Keratinocyte (primary cell): ENCODE measurements around the gene PYROXD2.

ENCODE experiments used
- CTCF ChIP-seq, 3 experiments: IDR thresholded peaks in 1 of 3; conservative IDR thresholded peaks in 1 of 3; optimal IDR thresholded peaks in 1 of 3; 2 replicates in 2 of 3; 3 replicates in 1 of 3; pipeline versions ENCODE3 to v1.5.1; 2011; ENCODE audit warnings: low read length in 3 of 3, mild to moderate bottlenecking in 3 of 3, moderate library complexity in 2 of 3, control low read depth in 1 of 3, inconsistent platforms in 1 of 3; ENCODE audit not compliant: insufficient read depth in 2 of 3; ENCODE audit errors: extremely low read depth in 1 of 3
- EZH2 ChIP-seq: IDR thresholded peaks from one replicate; pipeline ENCODE4 v1.6.1; 2012; ENCODE audit warnings: inconsistent platforms, mild to moderate bottlenecking, low read length, moderate library complexity

- TF ChIP-seq CTCF (optimal IDR thresholded peaks at IDR 0.05 in 1 of 3, IDR thresholded peaks at IDR 0.05 in 1 of 3, conservative IDR thresholded peaks at IDR 0.05 in 1 of 3; ENCODE audit: extremely low read depth in 1 of 3, insufficient read depth in 2 of 3, low read length in 3 of 3) (no peak), EZH2 (no peak)
Measured at GRCh38 chr10:98446151-98446660, 31.2 kb upstream of the PYROXD2 start.
